ENCODE data around the gene PNKP. TPM values are rescaled to one million over a fixed set of nuclear protein-coding genes. Genes with fewer than 3 reads are reported as not detected.

Gene PNKP
- total RNA-seq, 1 experiment from 2014 or later, result 130 TPM

GRCh38 chr19:49836176-49837008, 31.0 kb downstream of the PNKP start:
- Histone ChIP-seq H3K27me3 (replicated peaks; ENCODE audit: insufficient read depth, low read depth, low read length, poor library complexity) (no peaks in the 10 kb centered on the region), H3K4me3 (ENCODE audit: low read depth, low read length, poor library complexity, severe bottlenecking) (no peak overlapping the region), H3K36me3 (ENCODE audit: insufficient read depth, low read length, poor library complexity, severe bottlenecking) (peaks cover 87% of the 10 kb centered on the region), H3K9me3 (ENCODE audit: low read depth, low read length, poor library complexity, severe bottlenecking) (no peaks in the 10 kb centered on the region), H3K4me1 (ENCODE audit: insufficient read depth, low read length, poor library complexity, severe bottlenecking) (no peaks in the 10 kb centered on the region), H3K27ac (ENCODE audit: low read depth, low read length, poor library complexity, severe bottlenecking) (no peak overlapping the region)
- CTCF ChIA-PET, result no interaction called here
- TF ChIP-seq EZH2 (IDR thresholded peaks at IDR 0.05; ENCODE audit: borderline replicate concordance, low read depth, low read length, poor library complexity, severe bottlenecking), result no peak
- no peak for TF ChIP-seq CTCF (conservative IDR thresholded peaks at IDR 0.05; ENCODE audit: low read depth, low read length)
- BruUV-seq (replicated peaks), result no TSS peak
- no peak for DNase-seq (ENCODE audit: low spot score)
- POLR2A ChIA-PET (ENCODE audit: low non-redundant PET), result no interaction called here
- intact Hi-C loops (cut with micrococcal nuclease; ENCODE audit: unreplicated experiment), result no loop called here

GRCh38 chr19:49835562-49835961, 31.8 kb downstream of the PNKP start:
- CTCF ChIA-PET, result no interaction called here
- BruUV-seq (replicated peaks), result no TSS peak
- Histone ChIP-seq H3K36me3 (ENCODE audit: insufficient read depth, low read length, poor library complexity, severe bottlenecking) (peaks cover 87% of the 10 kb centered on the region), H3K4me3 (ENCODE audit: low read depth, low read length, poor library complexity, severe bottlenecking) (no peak overlapping the region), H3K4me1 (ENCODE audit: insufficient read depth, low read length, poor library complexity, severe bottlenecking) (no peaks in the 10 kb centered on the region), H3K27ac (ENCODE audit: low read depth, low read length, poor library complexity, severe bottlenecking) (no peak overlapping the region), H3K9me3 (ENCODE audit: low read depth, low read length, poor library complexity, severe bottlenecking) (no peaks in the 10 kb centered on the region), H3K27me3 (replicated peaks; ENCODE audit: insufficient read depth, low read depth, low read length, poor library complexity) (no peaks in the 10 kb centered on the region)
- DNase-seq (ENCODE audit: low spot score), result no peak
- POLR2A ChIA-PET (ENCODE audit: low non-redundant PET), result no interaction called here
- intact Hi-C loops (cut with micrococcal nuclease; ENCODE audit: unreplicated experiment), result no loop called here
- TF ChIP-seq CTCF (conservative IDR thresholded peaks at IDR 0.05; ENCODE audit: low read depth, low read length) (no peak), EZH2 (IDR thresholded peaks at IDR 0.05; ENCODE audit: borderline replicate concordance, low read depth, low read length, poor library complexity, severe bottlenecking) (no peak)

GRCh38 chr19:49833599-49833998, 33.8 kb downstream of the PNKP start:
- Histone ChIP-seq H3K4me1 (ENCODE audit: insufficient read depth, low read length, poor library complexity, severe bottlenecking) (no peaks in the 10 kb centered on the region), H3K36me3 (ENCODE audit: insufficient read depth, low read length, poor library complexity, severe bottlenecking) (peaks cover 72% of the 10 kb centered on the region), H3K4me3 (ENCODE audit: low read depth, low read length, poor library complexity, severe bottlenecking) (no peak overlapping the region), H3K9me3 (ENCODE audit: low read depth, low read length, poor library complexity, severe bottlenecking) (no peaks in the 10 kb centered on the region), H3K27me3 (replicated peaks; ENCODE audit: insufficient read depth, low read depth, low read length, poor library complexity) (no peaks in the 10 kb centered on the region), H3K27ac (ENCODE audit: low read depth, low read length, poor library complexity, severe bottlenecking) (no peak overlapping the region)
- TF ChIP-seq CTCF (conservative IDR thresholded peaks at IDR 0.05; ENCODE audit: low read depth, low read length) (no peak), EZH2 (IDR thresholded peaks at IDR 0.05; ENCODE audit: borderline replicate concordance, low read depth, low read length, poor library complexity, severe bottlenecking) (no peak)
- no TSS peak for BruUV-seq (replicated peaks)
- ChIA-PET POLR2A (ENCODE audit: low non-redundant PET) (no interaction called here), CTCF (no interaction called here)
- no peak for DNase-seq (ENCODE audit: low spot score)
- intact Hi-C loops (cut with micrococcal nuclease; ENCODE audit: unreplicated experiment), result no loop called here
